ENCODE results near the gene MSX1. TPM values are rescaled to one million over a fixed set of nuclear protein-coding genes. Genes with fewer than 3 reads are reported as not detected.

MSX1 gene
- total RNA-seq, 1 donor from 2014 or later = 2.2 TPM

GRCh38 chr4:4890574-4891255 lies 31.2 kb downstream of the MSX1 start:
- Mint-ChIP-seq H3K27ac (ENCODE audit: unreplicated experiment) (no peak overlapping the region), H3K27me3 (ENCODE audit: low read depth) (peaks cover 25% of the 10 kb centered on the region), H3K4me3 (no peak overlapping the region)

GRCh38 chr4:4893721-4894120 lies 34.3 kb downstream of the MSX1 start:
- H3K27ac Mint-ChIP-seq (ENCODE audit: unreplicated experiment) = no peak overlapping the region
- peaks cover 4% of the 10 kb centered on the region for H3K9me3 Mint-ChIP-seq
- H3K27me3 Mint-ChIP-seq (ENCODE audit: low read depth) = peaks cover 8% of the 10 kb centered on the region
- H3K4me1 Mint-ChIP-seq = no peaks in the 10 kb centered on the region
- no peak overlapping the region for H3K4me3 Mint-ChIP-seq
- no peaks in the 10 kb centered on the region for H3K36me3 Mint-ChIP-seq (ENCODE audit: low read depth)
- no peak for DNase-seq (ENCODE audit: low read depth, low spot score)
- TF ChIP-seq, protein P1, sequence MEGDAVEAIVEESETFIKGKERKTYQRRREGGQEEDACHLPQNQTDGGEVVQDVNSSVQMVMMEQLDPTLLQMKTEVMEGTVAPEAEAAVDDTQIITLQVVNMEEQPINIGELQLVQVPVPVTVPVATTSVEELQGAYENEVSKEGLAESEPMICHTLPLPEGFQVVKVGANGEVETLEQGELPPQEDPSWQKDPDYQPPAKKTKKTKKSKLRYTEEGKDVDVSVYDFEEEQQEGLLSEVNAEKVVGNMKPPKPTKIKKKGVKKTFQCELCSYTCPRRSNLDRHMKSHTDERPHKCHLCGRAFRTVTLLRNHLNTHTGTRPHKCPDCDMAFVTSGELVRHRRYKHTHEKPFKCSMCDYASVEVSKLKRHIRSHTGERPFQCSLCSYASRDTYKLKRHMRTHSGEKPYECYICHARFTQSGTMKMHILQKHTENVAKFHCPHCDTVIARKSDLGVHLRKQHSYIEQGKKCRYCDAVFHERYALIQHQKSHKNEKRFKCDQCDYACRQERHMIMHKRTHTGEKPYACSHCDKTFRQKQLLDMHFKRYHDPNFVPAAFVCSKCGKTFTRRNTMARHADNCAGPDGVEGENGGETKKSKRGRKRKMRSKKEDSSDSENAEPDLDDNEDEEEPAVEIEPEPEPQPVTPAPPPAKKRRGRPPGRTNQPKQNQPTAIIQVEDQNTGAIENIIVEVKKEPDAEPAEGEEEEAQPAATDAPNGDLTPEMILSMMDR (conservative IDR thresholded peaks at IDR 0.05) = no peak

More at GRCh38 chr4:4890574-4891255, 31.2 kb downstream of the MSX1 start:
- Mint-ChIP-seq H3K4me1 (no peaks in the 10 kb centered on the region), H3K9me3 (no peaks in the 10 kb centered on the region), H3K36me3 (ENCODE audit: low read depth) (no peaks in the 10 kb centered on the region)
- DNase-seq (ENCODE audit: low read depth, low spot score) = no peak
- TF ChIP-seq, protein P1 (conservative IDR thresholded peaks at IDR 0.05) = no peak

- H3K4me3 Mint-ChIP-seq = no peak overlapping the region
- H3K27ac Mint-ChIP-seq (ENCODE audit: unreplicated experiment) = no peak overlapping the region
- H3K36me3 Mint-ChIP-seq (ENCODE audit: low read depth) = no peaks in the 10 kb centered on the region
- DNase-seq (ENCODE audit: low read depth, low spot score) = no peak
- TF ChIP-seq, protein P1 (conservative IDR thresholded peaks at IDR 0.05) = no peak
- H3K9me3 Mint-ChIP-seq = peaks cover 4% of the 10 kb centered on the region
- H3K27me3 Mint-ChIP-seq (ENCODE audit: low read depth) = peaks cover 29% of the 10 kb centered on the region
- no peaks in the 10 kb centered on the region for H3K4me1 Mint-ChIP-seq
Observed at GRCh38 chr4:4899202-4899925, 39.9 kb downstream of the MSX1 start.

DNA sequence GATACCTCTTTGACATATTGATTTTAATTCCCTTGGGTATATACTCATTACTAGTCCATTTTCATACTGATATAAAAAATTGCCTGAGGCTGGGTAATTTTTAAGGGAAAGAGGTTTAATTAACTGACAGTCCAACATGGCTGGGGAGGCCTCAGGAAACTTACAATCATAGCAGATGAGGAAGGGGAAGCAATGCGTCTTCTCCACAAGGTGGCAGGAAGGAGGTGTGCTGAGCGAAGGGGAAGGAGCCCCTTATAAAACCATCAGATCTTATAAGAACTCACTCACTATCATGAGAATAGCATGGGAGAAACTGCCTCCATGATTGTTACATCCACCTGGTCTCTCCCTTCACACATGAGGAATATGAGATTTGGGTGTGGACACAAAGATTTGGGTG lies 42.4 kb downstream of the MSX1 start:
- Mint-ChIP-seq H3K4me1 (no peaks in the 10 kb centered on the region), H3K27me3 (ENCODE audit: low read depth) (peaks cover 48% of the 10 kb centered on the region), H3K9me3 (peaks cover 4% of the 10 kb centered on the region), H3K27ac (ENCODE audit: unreplicated experiment) (no peak overlapping the region), H3K36me3 (ENCODE audit: low read depth) (no peaks in the 10 kb centered on the region), H3K4me3 (no peak overlapping the region)
- DNase-seq (ENCODE audit: low read depth, low spot score) = no peak
- TF ChIP-seq, protein P1 (conservative IDR thresholded peaks at IDR 0.05) = peak; percentile 25

DNA sequence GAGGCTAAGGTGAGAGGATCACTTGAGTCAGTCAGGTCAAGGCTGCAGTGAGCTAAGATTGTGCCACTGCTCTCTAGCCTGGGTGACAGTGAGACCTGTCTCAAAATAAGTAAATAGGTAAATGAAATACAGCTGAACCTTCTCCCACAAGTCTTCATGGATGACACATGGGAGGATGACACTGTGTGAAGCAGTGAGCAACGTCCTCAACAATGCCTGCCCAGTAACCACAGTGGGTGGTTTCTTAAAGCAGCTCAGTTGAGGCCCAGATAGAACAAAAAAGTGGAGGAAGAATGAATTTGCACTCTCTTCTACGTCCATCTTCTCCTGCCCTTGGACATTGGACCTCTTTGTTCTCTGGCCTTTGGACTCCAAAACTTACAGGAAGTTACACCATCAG lies 52.7 kb downstream of the MSX1 start:
- no peak for DNase-seq (ENCODE audit: low read depth, low spot score)
- TF ChIP-seq, protein P1 (conservative IDR thresholded peaks at IDR 0.05) = no peak
- Mint-ChIP-seq H3K4me1 (no peaks in the 10 kb centered on the region), H3K27ac (ENCODE audit: unreplicated experiment) (no peak overlapping the region), H3K36me3 (ENCODE audit: low read depth) (no peaks in the 10 kb centered on the region), H3K4me3 (no peak overlapping the region), H3K9me3 (peaks cover 5% of the 10 kb centered on the region), H3K27me3 (ENCODE audit: low read depth) (peaks cover 52% of the 10 kb centered on the region)
